Measurements from ENCODE around the gene SYNDIG1L. TPM values are rescaled to one million over a fixed set of nuclear protein-coding genes. Genes with fewer than 3 reads are reported as not detected.

The SYNDIG1L gene
- under 1 TPM in 1 of 2 donors, not detected in 1; 0.08 TPM for total RNA-seq
- polyA plus RNA-seq = not detected

DNA sequence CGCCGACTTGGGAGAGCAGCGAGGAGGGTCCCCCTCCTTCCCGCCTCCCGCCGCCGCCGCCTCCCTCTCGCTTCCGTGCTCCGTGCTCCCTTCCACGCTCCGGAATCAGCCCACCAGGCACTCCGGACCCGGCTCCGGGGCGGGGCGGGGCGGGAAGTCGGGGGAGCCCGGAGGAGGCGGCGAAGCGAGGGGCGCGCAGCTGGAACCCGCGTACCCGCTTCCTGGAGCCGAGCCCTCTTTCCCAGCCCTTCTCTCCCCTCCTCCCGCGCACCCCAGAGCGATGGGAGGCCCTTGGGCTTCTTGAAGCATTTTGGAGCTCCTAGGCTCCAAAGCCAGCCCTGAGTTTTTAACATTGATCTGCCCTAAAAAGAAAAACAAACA, at the start of gene SYNDIG1L:
Gene SYNDIG1L, minus strand, starts transcription at position 9 of the 381 bp plus-strand sequence. CDS start 16,466 bp downstream, outside the sequence.
- 6% methylated on average over 33 of the region's 33 CpGs for WGBS
- DNase-seq (ENCODE audit: low spot score) = no peak
- Histone ChIP-seq H3K4me3 (ENCODE audit: low read depth in 1 of 3, low read length in 3 of 3) (peak within 1 kb of the TSS in 1 of 3 donors; percentile 25), H3K9ac (ENCODE audit: low read depth in 1 of 2, low read length in 2 of 2) (no peak within 1 kb of the TSS), H3K27me3 (ENCODE audit: control insufficient read depth in 4 of 4, insufficient read depth in 4 of 4, low read length in 3 of 4) (no peaks in the 10 kb centered on the region), H3K4me1 (ENCODE audit: control insufficient read depth in 4 of 4, insufficient read depth in 4 of 4, low read length in 3 of 4) (peaks cover 0 to 4% (median 1%) of the 10 kb centered on the region in 4 donors), H3K36me3 (ENCODE audit: control insufficient read depth in 4 of 4, insufficient read depth in 3 of 4, low read depth in 1 of 4, low read length in 3 of 4) (no peaks in the 10 kb centered on the region), H3K9me3 (ENCODE audit: control insufficient read depth in 4 of 4, low read length in 3 of 4) (no peaks in the 10 kb centered on the region), H3K27ac (ENCODE audit: low read depth in 1 of 2, low read length in 2 of 2) (no peak within 1 kb of the TSS)
- no peak for TF ChIP-seq EGR1 (IDR thresholded peaks at IDR 0.05; ENCODE audit: low read depth in 2 of 2)
- TF ChIP-seq, protein P1, sequence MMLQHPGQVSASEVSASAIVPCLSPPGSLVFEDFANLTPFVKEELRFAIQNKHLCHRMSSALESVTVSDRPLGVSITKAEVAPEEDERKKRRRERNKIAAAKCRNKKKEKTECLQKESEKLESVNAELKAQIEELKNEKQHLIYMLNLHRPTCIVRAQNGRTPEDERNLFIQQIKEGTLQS (IDR thresholded peaks at IDR 0.05) = no peak
- no peak for TF ChIP-seq GABPA (IDR thresholded peaks at IDR 0.05 in 1 of 2, conservative IDR thresholded peaks at IDR 0.05 in 1 of 2)
- no peak for TF ChIP-seq RXRA (IDR thresholded peaks at IDR 0.05)
- TF ChIP-seq YY1 (IDR thresholded peaks at IDR 0.05) = no peak
- no peak for TF ChIP-seq FOXA1 (IDR thresholded peaks at IDR 0.05)
- TF ChIP-seq, protein P2, sequence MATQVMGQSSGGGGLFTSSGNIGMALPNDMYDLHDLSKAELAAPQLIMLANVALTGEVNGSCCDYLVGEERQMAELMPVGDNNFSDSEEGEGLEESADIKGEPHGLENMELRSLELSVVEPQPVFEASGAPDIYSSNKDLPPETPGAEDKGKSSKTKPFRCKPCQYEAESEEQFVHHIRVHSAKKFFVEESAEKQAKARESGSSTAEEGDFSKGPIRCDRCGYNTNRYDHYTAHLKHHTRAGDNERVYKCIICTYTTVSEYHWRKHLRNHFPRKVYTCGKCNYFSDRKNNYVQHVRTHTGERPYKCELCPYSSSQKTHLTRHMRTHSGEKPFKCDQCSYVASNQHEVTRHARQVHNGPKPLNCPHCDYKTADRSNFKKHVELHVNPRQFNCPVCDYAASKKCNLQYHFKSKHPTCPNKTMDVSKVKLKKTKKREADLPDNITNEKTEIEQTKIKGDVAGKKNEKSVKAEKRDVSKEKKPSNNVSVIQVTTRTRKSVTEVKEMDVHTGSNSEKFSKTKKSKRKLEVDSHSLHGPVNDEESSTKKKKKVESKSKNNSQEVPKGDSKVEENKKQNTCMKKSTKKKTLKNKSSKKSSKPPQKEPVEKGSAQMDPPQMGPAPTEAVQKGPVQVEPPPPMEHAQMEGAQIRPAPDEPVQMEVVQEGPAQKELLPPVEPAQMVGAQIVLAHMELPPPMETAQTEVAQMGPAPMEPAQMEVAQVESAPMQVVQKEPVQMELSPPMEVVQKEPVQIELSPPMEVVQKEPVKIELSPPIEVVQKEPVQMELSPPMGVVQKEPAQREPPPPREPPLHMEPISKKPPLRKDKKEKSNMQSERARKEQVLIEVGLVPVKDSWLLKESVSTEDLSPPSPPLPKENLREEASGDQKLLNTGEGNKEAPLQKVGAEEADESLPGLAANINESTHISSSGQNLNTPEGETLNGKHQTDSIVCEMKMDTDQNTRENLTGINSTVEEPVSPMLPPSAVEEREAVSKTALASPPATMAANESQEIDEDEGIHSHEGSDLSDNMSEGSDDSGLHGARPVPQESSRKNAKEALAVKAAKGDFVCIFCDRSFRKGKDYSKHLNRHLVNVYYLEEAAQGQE (IDR thresholded peaks at IDR 0.05) = no peak
- no peak for TF ChIP-seq RAD21 (IDR thresholded peaks at IDR 0.05)
- no peak for TF ChIP-seq HNF4G (IDR thresholded peaks at IDR 0.05)
- no peak for TF ChIP-seq NR2F2 (IDR thresholded peaks at IDR 0.05)
- TF ChIP-seq, protein P3, sequence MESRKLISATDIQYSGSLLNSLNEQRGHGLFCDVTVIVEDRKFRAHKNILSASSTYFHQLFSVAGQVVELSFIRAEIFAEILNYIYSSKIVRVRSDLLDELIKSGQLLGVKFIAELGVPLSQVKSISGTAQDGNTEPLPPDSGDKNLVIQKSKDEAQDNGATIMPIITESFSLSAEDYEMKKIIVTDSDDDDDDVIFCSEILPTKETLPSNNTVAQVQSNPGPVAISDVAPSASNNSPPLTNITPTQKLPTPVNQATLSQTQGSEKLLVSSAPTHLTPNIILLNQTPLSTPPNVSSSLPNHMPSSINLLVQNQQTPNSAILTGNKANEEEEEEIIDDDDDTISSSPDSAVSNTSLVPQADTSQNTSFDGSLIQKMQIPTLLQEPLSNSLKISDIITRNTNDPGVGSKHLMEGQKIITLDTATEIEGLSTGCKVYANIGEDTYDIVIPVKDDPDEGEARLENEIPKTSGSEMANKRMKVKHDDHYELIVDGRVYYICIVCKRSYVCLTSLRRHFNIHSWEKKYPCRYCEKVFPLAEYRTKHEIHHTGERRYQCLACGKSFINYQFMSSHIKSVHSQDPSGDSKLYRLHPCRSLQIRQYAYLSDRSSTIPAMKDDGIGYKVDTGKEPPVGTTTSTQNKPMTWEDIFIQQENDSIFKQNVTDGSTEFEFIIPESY (IDR thresholded peaks at IDR 0.05) = no peak
- TF ChIP-seq SP1 (IDR thresholded peaks at IDR 0.05) = no peak
- TF ChIP-seq, protein P4, sequence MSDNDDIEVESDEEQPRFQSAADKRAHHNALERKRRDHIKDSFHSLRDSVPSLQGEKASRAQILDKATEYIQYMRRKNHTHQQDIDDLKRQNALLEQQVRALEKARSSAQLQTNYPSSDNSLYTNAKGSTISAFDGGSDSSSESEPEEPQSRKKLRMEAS (IDR thresholded peaks at IDR 0.05) = no peak
- TF ChIP-seq, protein P5, sequence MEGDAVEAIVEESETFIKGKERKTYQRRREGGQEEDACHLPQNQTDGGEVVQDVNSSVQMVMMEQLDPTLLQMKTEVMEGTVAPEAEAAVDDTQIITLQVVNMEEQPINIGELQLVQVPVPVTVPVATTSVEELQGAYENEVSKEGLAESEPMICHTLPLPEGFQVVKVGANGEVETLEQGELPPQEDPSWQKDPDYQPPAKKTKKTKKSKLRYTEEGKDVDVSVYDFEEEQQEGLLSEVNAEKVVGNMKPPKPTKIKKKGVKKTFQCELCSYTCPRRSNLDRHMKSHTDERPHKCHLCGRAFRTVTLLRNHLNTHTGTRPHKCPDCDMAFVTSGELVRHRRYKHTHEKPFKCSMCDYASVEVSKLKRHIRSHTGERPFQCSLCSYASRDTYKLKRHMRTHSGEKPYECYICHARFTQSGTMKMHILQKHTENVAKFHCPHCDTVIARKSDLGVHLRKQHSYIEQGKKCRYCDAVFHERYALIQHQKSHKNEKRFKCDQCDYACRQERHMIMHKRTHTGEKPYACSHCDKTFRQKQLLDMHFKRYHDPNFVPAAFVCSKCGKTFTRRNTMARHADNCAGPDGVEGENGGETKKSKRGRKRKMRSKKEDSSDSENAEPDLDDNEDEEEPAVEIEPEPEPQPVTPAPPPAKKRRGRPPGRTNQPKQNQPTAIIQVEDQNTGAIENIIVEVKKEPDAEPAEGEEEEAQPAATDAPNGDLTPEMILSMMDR (IDR thresholded peaks at IDR 0.05; ENCODE audit: low read depth, low read length, missing input control) = no peak

DNA sequence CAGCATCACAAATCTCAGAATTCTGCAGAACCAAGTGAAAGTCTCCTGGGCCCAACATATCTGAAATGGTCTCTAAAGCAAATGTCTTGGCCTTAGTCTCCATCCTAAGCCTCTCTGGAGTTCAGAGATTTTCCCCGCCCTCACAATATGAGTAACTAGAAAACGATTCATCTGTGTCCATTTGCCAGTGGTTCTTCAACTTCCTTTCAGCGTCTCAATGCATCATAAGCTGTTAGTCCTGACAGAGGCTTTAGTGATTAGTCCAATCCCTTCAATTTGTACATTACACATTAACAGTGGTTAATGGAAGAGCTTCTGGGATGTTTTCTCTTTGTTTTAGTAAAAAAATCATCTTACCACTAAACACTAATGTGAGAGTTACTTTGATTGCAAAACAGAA, 49.7 kb upstream of the SYNDIG1L start:
- DNase-seq (ENCODE audit: low spot score) = no peak
- H3K4me3 ChIP-seq (ENCODE audit: low read depth in 1 of 3, low read length in 3 of 3) = no peak overlapping the region
- H3K4me1 ChIP-seq (ENCODE audit: control insufficient read depth in 4 of 4, insufficient read depth in 4 of 4, low read length in 3 of 4) = no peaks in the 10 kb centered on the region
- H3K9me3 ChIP-seq (ENCODE audit: control insufficient read depth in 4 of 4, low read length in 3 of 4) = no peaks in the 10 kb centered on the region
- peaks cover 5 to 19% (median 12%) of the 10 kb centered on the region in 4 donors for H3K36me3 ChIP-seq (ENCODE audit: control insufficient read depth in 4 of 4, insufficient read depth in 3 of 4, low read depth in 1 of 4, low read length in 3 of 4)
- WGBS = 79% methylated on average over 3 of the region's 3 CpGs
- no peaks in the 10 kb centered on the region for H3K27me3 ChIP-seq (ENCODE audit: control insufficient read depth in 4 of 4, insufficient read depth in 4 of 4, low read length in 3 of 4)
- no peak overlapping the region for H3K9ac ChIP-seq (ENCODE audit: low read depth in 1 of 2, low read length in 2 of 2)
- TF ChIP-seq FOXA2 (IDR thresholded peaks at IDR 0.05) (no peak), SP1 (IDR thresholded peaks at IDR 0.05) (no peak), YY1 (IDR thresholded peaks at IDR 0.05) (no peak), HNF4G (IDR thresholded peaks at IDR 0.05) (no peak), NR2F2 (IDR thresholded peaks at IDR 0.05) (no peak), RXRA (IDR thresholded peaks at IDR 0.05) (no peak), TAF1 (conservative IDR thresholded peaks at IDR 0.05) (no peak), RAD21 (IDR thresholded peaks at IDR 0.05) (no peak), HNF4A (conservative IDR thresholded peaks at IDR 0.05) (no peak), JUND (IDR thresholded peaks at IDR 0.05) (no peak), FOXA1 (IDR thresholded peaks at IDR 0.05) (no peak)
- no peak overlapping the region for H3K27ac ChIP-seq (ENCODE audit: low read depth in 1 of 2, low read length in 2 of 2)
